Mucosa of descending colon (tissue), 3 donors: ENCODE data around the gene DDX55. TPM values are rescaled to one million over a fixed set of nuclear protein-coding genes. Genes with fewer than 3 reads are reported as not detected.
"Not testable (repeated sequence)": the region's sequence is repeated elsewhere in the genome, so short reads cannot be mapped to it uniquely, and the experiment has no call there.

Experiments
- ATAC-seq: fragments of 200-7000 bp; cut with Tn5 transposase; one replicate; pipeline ENCODE4 v1.9.1; 2020; ENCODE audit warnings: mild to moderate bottlenecking, moderate library complexity
- DNase-seq, 3 donors: peaks; one replicate each; pipeline ENCODE4 v3.0.0-alpha.2; 2020
- H3K36me3 ChIP-seq: fragments of 200-600 bp; one replicate; pipeline ENCODE4 v1.8.0; 2021; ENCODE audit warnings: low read depth, mild to moderate bottlenecking
- H3K4me1 ChIP-seq: fragments of 200-600 bp; one replicate; pipeline ENCODE4 v1.8.0; 2021; ENCODE audit warnings: low read depth, mild to moderate bottlenecking
- H3K4me3 ChIP-seq: fragments of 200-600 bp; one replicate; pipeline ENCODE4 v1.8.0; 2021; ENCODE audit warnings: mild to moderate bottlenecking
- H3K9me3 ChIP-seq: fragments of 200-600 bp; one replicate; pipeline ENCODE4 v1.8.0; 2021; ENCODE audit warnings: mild to moderate bottlenecking
- intact Hi-C, 2 donors: fragments of 100-400 bp; cut with DNase I in 1 of 2; cut with micrococcal nuclease in 1 of 2; formaldehyde crosslinking; loops; one replicate each; pipeline versions ENCODE4 v1.11.0 to v1.11.1; 2022; cut with DNase I, micrococcal nuclease
- total RNA-seq, 3 donors: library from RNA; stranded (reverse); fragmentation: NEBNext Ultra II Directional in 2 of 3; extraction: Animal tissue kit (Norgen Biotek cat#: 25700) in 2 of 3; gene quantifications; one replicate each; pipeline versions ENCODE4 v1.2.1 to v1.2.4, GENCODE V29; 2021 to 2023
- TF ChIP-seq, protein P1 (sequence below): fragments of 200-600 bp; IDR thresholded peaks from one replicate; pipeline ENCODE4 v1.8.0; 2022; ENCODE audit warnings: antibody characterized with exemption, mild to moderate bottlenecking
- donor health status: DM: no; HTN: no; CAD: no; lungs with moderate emphysema.
- donor health status: DM: no; HTN: no; CAD: no.
- donor health status: DM: no; HTN: yes; CAD: no.

DDX55 gene
- total RNA-seq, 3 donors from 2014 or later = 16.0 to 17.2 (median 16.8) TPM

DNA sequence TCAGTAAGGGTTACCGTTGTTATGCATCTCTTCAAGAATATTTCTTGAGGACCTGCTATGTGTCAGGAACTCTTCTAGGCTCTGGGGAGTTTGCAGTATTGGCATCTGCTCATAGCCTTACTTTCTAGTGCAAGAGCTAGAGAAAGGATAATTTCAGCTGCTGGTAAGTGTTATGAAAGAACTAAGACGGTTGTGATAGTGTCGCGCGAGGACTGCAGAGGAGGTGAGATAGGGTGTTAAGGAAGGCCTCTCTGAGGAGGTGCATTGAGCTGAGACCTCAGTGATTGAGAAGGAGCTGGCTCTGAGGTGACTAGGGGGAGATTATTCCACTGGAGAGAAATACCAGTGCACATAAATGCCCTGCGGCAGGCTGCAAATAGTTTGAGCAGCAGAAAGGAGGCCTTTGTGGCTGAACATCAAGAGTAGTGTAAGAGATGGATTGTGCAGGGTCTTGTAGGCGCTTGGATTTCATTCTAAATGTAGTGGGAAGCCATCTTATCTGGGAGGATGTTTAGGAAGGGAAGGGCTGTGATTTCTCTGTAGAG lies 824 bp downstream of the DDX55 start:
- intact Hi-C loops = no loop called here
- no peak for DNase-seq
- H3K4me3 ChIP-seq = peak overlapping the region; percentile 98
- peaks cover 14% of the 10 kb centered on the region for H3K4me1 ChIP-seq
- peaks cover 3% of the 10 kb centered on the region for H3K36me3 ChIP-seq
- peak; percentile 3 for ATAC-seq
- TF ChIP-seq, protein P1, sequence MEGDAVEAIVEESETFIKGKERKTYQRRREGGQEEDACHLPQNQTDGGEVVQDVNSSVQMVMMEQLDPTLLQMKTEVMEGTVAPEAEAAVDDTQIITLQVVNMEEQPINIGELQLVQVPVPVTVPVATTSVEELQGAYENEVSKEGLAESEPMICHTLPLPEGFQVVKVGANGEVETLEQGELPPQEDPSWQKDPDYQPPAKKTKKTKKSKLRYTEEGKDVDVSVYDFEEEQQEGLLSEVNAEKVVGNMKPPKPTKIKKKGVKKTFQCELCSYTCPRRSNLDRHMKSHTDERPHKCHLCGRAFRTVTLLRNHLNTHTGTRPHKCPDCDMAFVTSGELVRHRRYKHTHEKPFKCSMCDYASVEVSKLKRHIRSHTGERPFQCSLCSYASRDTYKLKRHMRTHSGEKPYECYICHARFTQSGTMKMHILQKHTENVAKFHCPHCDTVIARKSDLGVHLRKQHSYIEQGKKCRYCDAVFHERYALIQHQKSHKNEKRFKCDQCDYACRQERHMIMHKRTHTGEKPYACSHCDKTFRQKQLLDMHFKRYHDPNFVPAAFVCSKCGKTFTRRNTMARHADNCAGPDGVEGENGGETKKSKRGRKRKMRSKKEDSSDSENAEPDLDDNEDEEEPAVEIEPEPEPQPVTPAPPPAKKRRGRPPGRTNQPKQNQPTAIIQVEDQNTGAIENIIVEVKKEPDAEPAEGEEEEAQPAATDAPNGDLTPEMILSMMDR = no peak
- no peaks in the 10 kb centered on the region for H3K9me3 ChIP-seq

DNA sequence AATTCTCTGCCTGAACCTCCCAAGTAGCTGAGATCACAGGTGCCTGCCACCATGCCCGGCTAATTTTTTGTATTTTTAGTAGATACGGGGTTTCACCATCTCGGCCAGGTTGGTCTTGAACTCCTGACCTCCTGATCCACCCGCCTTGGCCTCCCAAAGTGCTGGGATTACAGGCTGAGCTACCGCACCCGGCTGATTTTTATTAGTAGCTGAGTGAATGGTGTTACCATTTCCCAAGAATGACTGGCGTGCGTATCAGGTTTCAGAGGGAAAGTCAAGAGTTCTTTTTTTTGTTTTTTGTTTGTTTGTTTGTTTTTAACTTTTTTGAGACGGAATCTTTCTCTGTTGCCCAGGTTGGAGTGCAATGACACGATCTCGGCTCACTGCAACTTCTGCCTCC lies 1.6 kb downstream of the DDX55 start:
- H3K9me3 ChIP-seq, H3K4me3 ChIP-seq, H3K36me3 ChIP-seq, ATAC-seq, DNase-seq, intact Hi-C loops: not testable (repeated sequence)
- H3K4me1 ChIP-seq = peaks cover 16% of the 10 kb centered on the region

DNA sequence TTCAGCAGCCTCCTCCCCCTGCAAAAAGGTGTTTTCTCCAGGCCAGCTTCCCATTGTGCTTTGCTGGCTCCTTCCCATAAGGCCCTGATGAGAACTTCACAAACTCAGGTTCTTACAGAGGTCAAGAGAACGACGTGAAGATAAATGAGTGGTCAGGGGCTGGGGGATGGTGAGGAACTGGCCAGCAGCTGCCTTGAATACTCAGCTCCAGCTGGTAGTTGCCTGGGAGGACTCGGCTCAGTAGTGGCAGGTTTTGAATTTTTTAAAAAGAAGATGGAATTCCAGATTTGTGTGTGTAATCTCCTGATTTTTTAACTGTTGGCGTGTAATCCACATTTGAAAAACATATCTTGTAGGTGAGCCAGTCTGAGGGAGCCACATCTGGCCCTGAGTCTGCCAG lies 5.9 kb downstream of the DDX55 start:
- Histone ChIP-seq H3K9me3 (no peaks in the 10 kb centered on the region), H3K36me3 (peaks cover 9% of the 10 kb centered on the region), H3K4me1 (peaks cover 12% of the 10 kb centered on the region), H3K4me3 (no peak overlapping the region)
- TF ChIP-seq, protein P1 = no peak
- ATAC-seq (no peak), DNase-seq (no peak)
- intact Hi-C loops = no loop called here

DNA sequence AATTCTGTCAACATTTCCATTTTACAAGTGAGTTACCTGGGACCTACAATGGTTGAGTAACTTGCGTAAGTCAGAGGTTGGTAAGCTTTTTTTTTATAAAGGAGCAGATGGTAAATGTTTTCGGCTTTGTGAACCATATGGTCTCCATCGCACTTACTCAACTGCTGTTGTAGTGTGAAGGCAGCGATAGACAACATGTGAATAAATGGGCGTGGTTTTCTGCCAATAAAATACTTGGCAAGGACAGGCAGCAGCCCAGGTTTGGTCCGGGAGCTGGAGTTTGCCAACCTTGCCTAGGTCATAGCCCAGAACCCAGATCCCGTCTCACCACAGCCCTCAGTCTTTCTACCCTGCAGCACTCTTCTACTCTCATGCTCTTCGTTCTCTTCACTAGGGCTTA lies 6.3 kb downstream of the DDX55 start:
- Histone ChIP-seq H3K36me3 (peaks cover 9% of the 10 kb centered on the region), H3K4me1 (peaks cover 8% of the 10 kb centered on the region), H3K9me3 (no peaks in the 10 kb centered on the region), H3K4me3 (no peak overlapping the region)
- TF ChIP-seq, protein P1 = no peak
- peak; percentile 80 for ATAC-seq
- intact Hi-C loops = no loop called here
- peak in 1 of 3 donors; percentile 21 for DNase-seq

DNA sequence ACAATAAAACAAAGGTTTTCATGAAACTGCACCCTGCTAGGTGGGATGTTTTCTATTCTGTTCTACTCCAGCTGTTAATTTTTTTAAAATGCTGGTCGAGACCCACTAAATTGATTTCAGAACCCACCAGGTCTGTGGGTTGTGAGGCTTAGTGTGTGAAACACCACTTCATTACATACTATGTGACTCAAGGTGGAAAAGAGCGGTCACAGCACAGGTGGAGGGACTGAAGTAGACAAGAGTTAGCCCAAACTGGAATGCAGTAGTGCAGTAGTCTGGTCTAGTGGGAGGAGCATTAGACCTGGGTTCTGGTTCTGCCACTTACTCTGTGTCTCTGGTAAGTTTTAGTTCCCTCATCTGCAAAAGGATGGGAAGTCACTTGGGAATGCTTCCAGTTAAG lies 12.2 kb downstream of the DDX55 start:
- H3K36me3 ChIP-seq = peaks cover 16% of the 10 kb centered on the region
- no peak for DNase-seq
- H3K4me1 ChIP-seq = no peaks in the 10 kb centered on the region
- TF ChIP-seq, protein P1 = no peak
- H3K9me3 ChIP-seq = no peaks in the 10 kb centered on the region
- ATAC-seq = no peak
- no peak overlapping the region for H3K4me3 ChIP-seq
- intact Hi-C loops = no loop called here

DNA sequence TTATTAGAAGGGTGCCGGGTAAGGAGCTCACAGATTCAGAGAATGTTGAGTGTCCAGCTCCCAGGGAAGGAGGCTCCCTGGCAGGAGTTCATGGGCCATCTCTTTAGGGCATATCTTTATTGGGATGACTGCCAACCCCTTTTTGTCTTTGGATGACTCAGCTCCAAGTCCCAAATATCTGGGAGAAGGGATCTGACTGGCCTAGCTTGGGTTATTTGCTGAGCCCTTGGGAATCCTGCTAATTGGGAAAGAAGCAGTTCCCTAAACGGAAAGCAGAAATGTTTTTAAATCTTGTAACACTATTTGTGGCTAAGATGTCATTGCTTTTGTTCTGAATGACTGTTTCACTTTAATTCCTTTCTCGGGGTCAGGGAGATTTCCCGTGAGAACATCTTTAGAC lies 12.6 kb downstream of the DDX55 start:
- Histone ChIP-seq H3K4me3 (no peak overlapping the region), H3K36me3 (peaks cover 12% of the 10 kb centered on the region), H3K9me3 (no peaks in the 10 kb centered on the region), H3K4me1 (no peaks in the 10 kb centered on the region)
- DNase-seq (no peak), ATAC-seq (no peak)
- intact Hi-C loops = no loop called here
- TF ChIP-seq, protein P1 = no peak
